T-helper 1 cell (primary cell): ENCODE results near the gene ELK3.

Experiments
- DNase-seq, 5 donors: peaks; one replicate each; pipeline ENCODE4 v3.0.0-alpha.2; 2012 to 2020

The ELK3 gene

DNA sequence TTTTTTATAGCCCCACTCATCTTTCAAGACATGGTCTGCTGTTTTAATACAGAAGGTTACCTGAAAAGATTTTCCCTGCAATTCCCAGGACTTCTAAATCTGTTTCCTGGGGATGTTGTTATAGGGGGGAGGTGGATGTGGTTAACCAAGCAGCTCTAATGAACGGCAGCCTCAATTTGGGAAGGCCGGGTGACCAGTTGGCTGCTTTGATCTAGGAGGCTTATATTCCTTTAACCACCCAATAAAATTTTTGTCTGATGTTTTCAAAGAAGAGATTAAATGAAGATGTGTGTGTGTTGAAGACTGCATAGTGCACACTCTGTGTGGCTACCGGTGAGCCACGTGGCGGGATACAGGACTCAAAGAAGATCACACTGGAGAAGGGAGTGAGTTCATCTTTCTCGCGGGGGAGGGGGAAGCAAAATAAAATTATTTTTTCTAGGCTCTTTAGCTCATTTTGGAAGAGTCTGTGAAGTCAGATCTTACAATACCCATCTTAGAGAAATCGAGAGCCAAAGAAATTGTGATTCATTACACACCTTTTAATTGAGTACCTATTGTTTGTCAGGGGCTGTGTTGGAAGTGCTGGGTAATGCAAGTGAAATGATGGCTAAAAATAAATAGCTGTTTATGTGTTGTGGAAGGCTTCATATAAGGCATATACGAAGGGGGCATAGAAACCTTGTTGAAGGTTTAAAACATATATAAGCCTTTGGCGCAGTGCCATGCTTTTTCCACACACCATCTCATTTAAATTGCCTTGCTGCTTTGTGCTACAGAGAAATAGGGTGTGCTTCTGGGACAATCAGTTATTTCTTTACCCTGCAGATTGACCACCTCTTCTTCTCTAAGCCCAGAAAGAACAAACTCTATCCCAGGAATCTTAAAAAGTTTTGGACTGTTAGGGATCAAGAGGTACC lies 18.5 kb downstream of the ELK3 start:
- no peak for DNase-seq

GRCh38 chr12:96213869-96214268 lies 19.7 kb downstream of the ELK3 start:
- DNase-seq = no peak

DNA sequence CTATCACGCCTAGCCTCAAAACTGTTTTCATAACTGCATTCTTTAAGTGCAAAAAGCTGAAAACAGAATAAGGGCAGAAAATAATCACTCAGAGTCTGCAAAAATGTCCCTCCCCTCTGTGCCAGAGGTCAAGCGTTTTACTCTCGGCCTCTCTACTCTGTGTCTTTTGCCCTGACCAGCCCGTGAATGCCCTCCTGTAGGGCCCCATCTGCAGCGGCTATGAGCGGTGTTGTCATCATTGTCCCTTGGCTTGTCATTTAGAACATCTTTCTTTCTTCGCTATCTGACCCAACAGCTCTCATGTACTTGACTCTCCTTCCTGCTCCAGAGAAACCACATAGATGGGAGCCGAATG lies 21.7 kb downstream of the ELK3 start:
- no peak for DNase-seq

DNA sequence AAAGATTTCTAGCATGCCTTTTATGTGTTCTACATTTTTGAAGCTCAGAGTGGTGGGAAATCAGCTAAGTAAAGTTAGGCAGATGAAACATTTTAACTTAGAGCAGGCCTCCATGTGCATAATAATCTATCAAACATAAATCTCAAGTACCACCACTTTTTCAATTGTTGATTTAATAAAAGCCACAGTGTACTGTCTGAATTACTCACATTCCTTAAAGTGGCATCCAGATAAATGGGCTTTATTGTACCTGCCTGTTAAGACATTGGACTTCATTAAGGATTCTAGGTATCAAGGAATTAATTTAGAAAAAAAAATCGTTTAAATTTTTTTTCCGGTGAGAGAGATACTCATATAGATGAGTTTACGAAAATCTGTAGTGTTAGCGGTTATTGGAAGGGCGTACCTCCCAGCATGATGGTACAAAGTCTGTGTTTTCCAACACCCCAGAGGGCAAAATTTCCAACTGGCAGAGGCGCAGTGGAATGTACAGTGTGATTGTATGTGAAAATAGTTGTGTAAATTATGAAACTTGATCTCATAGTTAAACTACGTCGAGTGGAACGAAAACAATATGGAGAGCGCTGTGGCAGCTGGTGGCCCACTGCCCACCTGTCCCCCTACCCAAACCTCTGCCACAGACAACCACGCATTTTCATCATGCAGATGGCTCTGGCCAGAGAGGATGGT lies 25.0 kb downstream of the ELK3 start:
- DNase-seq = no peak

GRCh38 chr12:96219700-96220206 lies 25.6 kb downstream of the ELK3 start:
- DNase-seq = no peak

GRCh38 chr12:96220902-96221301 lies 26.7 kb downstream of the ELK3 start:
- no peak for DNase-seq

- no peak for DNase-seq
Observed at GRCh38 chr12:96221391-96221790, 27.2 kb downstream of the ELK3 start.

GRCh38 chr12:96223411-96224218 lies 29.4 kb downstream of the ELK3 start:
- peak in 1 of 5 donors; percentile 74 for DNase-seq

DNA sequence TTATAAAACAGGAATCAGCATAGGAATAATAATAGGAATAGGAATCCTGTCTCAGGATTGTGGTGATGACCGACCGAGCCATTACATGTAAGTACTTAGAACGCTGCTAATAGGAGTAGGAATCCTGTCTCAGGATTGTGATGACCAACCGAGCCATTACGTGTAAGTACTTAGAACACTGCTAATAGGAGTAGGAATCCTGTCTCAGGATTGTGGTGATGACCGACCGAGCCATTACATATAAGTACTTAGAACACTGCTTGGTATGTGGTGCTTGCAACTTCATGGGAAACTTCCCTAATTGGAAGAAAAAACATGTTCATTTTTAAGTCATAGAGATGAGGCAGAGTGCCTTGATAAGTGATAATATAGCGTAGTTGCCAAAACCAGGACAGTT lies 30.0 kb downstream of the ELK3 start:
- no peak for DNase-seq

GRCh38 chr12:96225044-96225855 lies 31.1 kb downstream of the ELK3 start:
- DNase-seq = no peak

DNA sequence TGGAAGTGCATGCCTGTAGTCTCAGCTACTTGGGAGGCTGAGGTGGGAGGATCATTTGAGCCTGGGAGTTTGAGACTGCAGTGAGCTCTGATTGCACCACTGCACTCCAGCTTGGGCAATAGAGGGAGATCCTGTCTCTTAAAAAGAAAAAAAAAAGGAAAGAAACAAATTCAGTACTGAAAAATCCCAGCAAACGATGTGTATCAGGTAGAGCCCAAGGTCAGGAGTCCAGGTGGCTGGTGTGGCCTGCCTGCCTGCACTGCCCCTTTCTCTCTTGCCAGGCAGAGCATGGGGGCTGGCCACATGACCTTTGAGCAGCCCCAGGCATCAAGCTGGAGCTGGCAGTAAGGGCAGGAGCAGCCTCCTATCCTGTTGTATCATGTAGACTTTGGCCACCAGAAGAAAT lies 31.8 kb downstream of the ELK3 start:
- no peak for DNase-seq

GRCh38 chr12:96226401-96226800 lies 32.2 kb downstream of the ELK3 start:
- no peak for DNase-seq

DNA sequence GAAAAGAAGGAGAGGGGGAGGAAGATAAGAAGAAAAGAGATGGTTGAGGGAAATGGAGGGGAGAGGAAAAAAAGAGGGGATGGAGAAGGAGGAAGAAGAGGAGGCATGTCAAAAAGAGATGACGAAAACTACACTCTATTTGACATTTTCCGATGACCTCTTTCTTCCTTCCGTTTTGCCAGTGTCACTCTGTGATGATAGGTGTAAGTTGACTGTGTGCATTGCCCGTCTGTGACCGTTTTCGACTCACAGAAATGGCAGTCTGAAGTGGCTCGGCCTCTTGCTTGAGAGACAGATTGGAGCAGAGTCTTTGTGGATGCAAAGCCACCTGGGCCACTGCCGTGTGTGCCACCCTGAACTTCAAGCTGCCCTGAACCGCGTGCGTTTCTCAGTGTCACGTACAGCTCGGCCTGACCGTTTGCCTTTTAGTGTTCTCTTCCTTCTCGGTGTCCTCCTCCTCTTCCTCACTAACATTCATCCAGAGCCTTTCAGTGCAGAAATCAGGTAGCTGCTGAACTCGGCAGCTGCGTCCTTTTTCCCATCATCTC lies 32.7 kb downstream of the ELK3 start:
- DNase-seq = no peak

DNA sequence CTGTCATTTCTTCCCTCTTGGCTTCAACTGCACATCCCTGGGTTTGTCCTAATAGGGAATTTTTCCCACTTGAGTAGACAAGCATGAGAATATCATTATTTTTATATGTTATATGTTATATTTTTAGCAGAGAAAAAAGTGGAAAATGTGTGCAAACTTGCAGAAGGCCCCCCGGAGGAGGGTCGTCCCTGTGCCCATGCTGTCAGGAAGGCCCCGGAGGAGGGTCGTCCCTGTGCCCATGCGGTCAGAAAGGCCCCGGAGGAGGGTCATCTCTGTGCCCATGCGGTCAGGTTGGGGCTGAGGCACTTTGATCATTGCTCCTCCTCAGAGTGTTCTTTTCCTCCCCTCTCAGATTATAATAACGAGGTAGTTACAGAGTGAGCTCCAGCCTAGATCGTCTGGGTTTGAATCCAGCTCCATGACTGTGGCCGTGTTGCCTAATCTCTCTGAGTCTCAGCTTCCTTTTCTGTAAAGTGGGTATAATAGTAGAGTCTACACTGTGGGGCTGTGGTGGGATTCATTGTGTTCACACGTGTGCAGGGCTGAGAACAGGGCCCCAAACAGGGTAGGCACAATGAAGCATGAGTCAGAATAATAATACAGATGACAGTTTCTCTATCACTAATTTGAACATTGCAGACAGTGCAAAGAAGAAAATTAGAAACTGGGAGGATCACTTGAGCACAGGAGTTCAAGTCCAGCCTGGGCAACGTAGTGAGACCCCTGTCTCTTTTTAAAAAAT lies 33.4 kb downstream of the ELK3 start:
- DNase-seq = no peak

DNA sequence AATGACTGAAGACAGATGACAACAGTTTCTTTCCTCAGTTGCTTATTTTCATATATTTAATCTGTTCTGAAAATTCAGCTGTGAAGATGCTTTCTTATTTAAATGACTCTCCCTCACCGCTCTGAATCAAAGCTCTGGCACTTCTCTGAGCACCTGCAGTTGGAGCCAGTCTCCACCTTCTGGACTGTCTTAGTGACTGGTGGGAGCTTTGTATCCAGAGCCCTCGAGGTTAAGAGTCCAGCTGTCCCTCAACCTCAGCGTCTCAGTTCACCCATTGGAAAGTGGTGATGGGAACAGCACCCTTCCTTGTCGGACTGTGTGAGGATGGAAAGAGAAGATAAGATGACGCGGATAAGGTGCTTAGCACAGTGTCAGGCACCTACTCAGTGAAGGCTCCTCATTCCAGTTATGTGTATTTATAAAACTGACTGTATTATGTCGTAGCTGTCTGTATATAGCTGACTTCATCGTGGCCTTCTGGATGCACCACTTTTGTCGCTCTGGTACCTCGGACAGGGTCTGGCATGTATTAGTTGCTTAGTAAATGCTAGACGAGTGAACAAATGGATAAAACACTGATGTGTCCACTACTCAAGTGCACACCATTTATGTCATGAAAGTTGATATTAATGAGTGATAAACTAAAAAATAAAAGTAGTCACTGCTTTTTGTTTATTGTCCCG lies 34.5 kb downstream of the ELK3 start:
- no peak for DNase-seq

DNA sequence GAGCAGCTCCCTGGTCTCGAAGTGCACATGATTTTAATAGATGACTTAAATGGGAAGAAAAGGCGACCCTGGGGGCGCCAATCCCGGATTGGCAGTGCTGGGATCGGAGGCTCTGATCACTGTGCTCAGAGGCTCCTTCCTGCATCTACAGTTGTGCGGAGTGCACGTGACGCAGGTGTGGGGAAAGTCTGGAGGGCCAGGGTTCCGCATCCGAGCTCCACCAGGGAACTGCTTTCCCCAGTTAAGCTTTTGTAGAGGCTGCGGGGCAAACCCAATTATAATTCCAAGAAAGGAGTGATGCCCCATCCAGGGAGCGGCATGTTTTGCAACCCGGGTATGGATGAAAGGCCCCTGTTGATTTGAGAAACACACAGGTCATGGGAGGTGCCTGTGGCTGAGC lies 36.5 kb downstream of the ELK3 start:
- DNase-seq = no peak

DNA sequence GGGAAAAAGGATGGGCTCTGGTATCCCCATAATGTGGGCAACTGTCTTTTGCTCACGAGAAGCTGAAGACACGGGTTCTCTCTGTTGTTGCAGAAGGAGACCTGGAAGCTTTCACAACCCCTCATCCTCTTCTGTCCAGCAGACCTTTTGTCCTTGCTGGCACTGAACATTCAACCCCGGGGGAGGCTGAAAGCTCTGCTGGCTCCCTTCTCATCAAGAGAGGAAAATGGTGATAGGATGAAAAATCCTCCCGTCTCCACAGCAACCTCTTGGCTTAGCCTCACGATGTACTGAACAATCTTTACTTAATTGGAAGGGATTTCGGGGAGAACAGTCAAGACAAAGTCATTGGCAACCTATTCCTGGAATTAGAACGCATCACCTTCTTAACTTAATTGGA lies 39.0 kb downstream of the ELK3 start:
- no peak for DNase-seq

- DNase-seq = no peak
Observed at GRCh38 chr12:96233939-96234461, 39.8 kb downstream of the ELK3 start.

GRCh38 chr12:96234591-96235483 lies 40.7 kb downstream of the ELK3 start:
- no peak for DNase-seq
